Measurements from ENCODE around the gene PPFIBP2. TPM values are rescaled to one million over a fixed set of nuclear protein-coding genes. Genes with fewer than 3 reads are reported as not detected.

Gene PPFIBP2
- total RNA-seq, 1 donor from 2014 or later, result 65.8 TPM

- Mint-ChIP-seq H3K9me3 (no peaks in the 10 kb centered on the region), H3K4me3 (peak overlapping the region; percentile 84), H3K36me3 (peaks cover 4% of the 10 kb centered on the region), H3K4me1 (peaks cover 79% of the 10 kb centered on the region), H3K27ac (peak overlapping the region; percentile 91), H3K27me3 (ENCODE audit: low read depth) (no peaks in the 10 kb centered on the region)
- no peak for TF ChIP-seq CTCF (IDR thresholded peaks at IDR 0.05; ENCODE audit: unreplicated experiment)
- peak in 1 of 2 experiments; percentile 65 for DNase-seq (ENCODE audit: low spot score in 2 of 2, unreplicated experiment in 2 of 2)
These were observed 160.1 kb downstream of the PPFIBP2 start for GRCh38 chr11:7673724-7674434.

- peaks cover 77% of the 10 kb centered on the region for H3K4me1 Mint-ChIP-seq
- peak overlapping the region; percentile 43 for H3K4me3 Mint-ChIP-seq
- H3K27ac Mint-ChIP-seq, result peak overlapping the region; percentile 56
- TF ChIP-seq CTCF (IDR thresholded peaks at IDR 0.05; ENCODE audit: unreplicated experiment), result no peak
- DNase-seq (ENCODE audit: low spot score in 2 of 2, unreplicated experiment in 2 of 2), result no peak
- no peaks in the 10 kb centered on the region for H3K36me3 Mint-ChIP-seq
- no peaks in the 10 kb centered on the region for H3K9me3 Mint-ChIP-seq
- H3K27me3 Mint-ChIP-seq (ENCODE audit: low read depth), result no peaks in the 10 kb centered on the region
These were observed 161.8 kb downstream of the PPFIBP2 start for GRCh38 chr11:7675631-7676030.

GRCh38 chr11:7677071-7677470, 163.3 kb downstream of the PPFIBP2 start:
- H3K27ac Mint-ChIP-seq, result peak overlapping the region; percentile 83
- no peak for DNase-seq (ENCODE audit: low spot score in 2 of 2, unreplicated experiment in 2 of 2)
- TF ChIP-seq CTCF (IDR thresholded peaks at IDR 0.05; ENCODE audit: unreplicated experiment), result no peak
- H3K27me3 Mint-ChIP-seq (ENCODE audit: low read depth), result no peaks in the 10 kb centered on the region
- H3K36me3 Mint-ChIP-seq, result no peaks in the 10 kb centered on the region
- peaks cover 3% of the 10 kb centered on the region for H3K9me3 Mint-ChIP-seq
- peaks cover 62% of the 10 kb centered on the region for H3K4me1 Mint-ChIP-seq
- H3K4me3 Mint-ChIP-seq, result no peak overlapping the region

GRCh38 chr11:7677796-7678201, 164.0 kb downstream of the PPFIBP2 start:
- Mint-ChIP-seq H3K4me1 (peaks cover 55% of the 10 kb centered on the region), H3K9me3 (peaks cover 3% of the 10 kb centered on the region), H3K4me3 (peak overlapping the region; percentile 11), H3K36me3 (no peaks in the 10 kb centered on the region), H3K27me3 (ENCODE audit: low read depth) (no peaks in the 10 kb centered on the region), H3K27ac (peak overlapping the region; percentile 83)
- DNase-seq (ENCODE audit: low spot score in 2 of 2, unreplicated experiment in 2 of 2), result no peak
- no peak for TF ChIP-seq CTCF (IDR thresholded peaks at IDR 0.05; ENCODE audit: unreplicated experiment)

- H3K27ac Mint-ChIP-seq, result no peak overlapping the region
- TF ChIP-seq CTCF (IDR thresholded peaks at IDR 0.05; ENCODE audit: unreplicated experiment), result no peak
These were observed 169.8 kb downstream of the PPFIBP2 start for GRCh38 chr11:7683571-7683970.

More at GRCh38 chr11:7683571-7683970, 169.8 kb downstream of the PPFIBP2 start:
- Mint-ChIP-seq H3K27me3 (ENCODE audit: low read depth) (no peaks in the 10 kb centered on the region), H3K36me3 (no peaks in the 10 kb centered on the region), H3K4me1 (peaks cover 6% of the 10 kb centered on the region), H3K9me3 (peaks cover 3% of the 10 kb centered on the region), H3K4me3 (no peak overlapping the region)
- no peak for DNase-seq (ENCODE audit: low spot score in 2 of 2, unreplicated experiment in 2 of 2)
